Ishikawa (cell line): Measurements from ENCODE around the gene VPS72.

Experiments
- CEBPB ChIP-seq: IDR thresholded peaks from 2 replicates; pipeline ENCODE4 v1.6.1; 2012
- CREB1 ChIP-seq: IDR thresholded peaks from 2 replicates; pipeline ENCODE4 v1.6.1; 2012; ENCODE audit warnings: low read depth
- EGR1 ChIP-seq: IDR thresholded peaks from 2 replicates; pipeline ENCODE4 v1.6.1; 2012
- EP300 ChIP-seq: IDR thresholded peaks from 2 replicates; pipeline ENCODE4 v1.6.1; 2012; ENCODE audit warnings: borderline replicate concordance
- FOXM1 ChIP-seq: IDR thresholded peaks from 2 replicates; pipeline ENCODE4 v1.6.1; 2012; ENCODE audit warnings: low read depth, borderline replicate concordance
- NFIC ChIP-seq: IDR thresholded peaks from 2 replicates; pipeline ENCODE4 v1.6.1; 2012
- RAD21 ChIP-seq: IDR thresholded peaks from 2 replicates; pipeline ENCODE4 v1.6.1; 2012; ENCODE audit warnings: low read depth
- REST ChIP-seq: IDR thresholded peaks from 2 replicates; pipeline ENCODE4 v1.6.1; 2012; ENCODE audit warnings: low read depth, mild to moderate bottlenecking
- TAF1 ChIP-seq: IDR thresholded peaks from 2 replicates; pipeline ENCODE4 v1.6.1; 2012; ENCODE audit warnings: low read depth, mild to moderate bottlenecking
- TCF12 ChIP-seq: IDR thresholded peaks from 2 replicates; pipeline ENCODE4 v1.6.1; 2012; ENCODE audit warnings: low read depth
- TEAD4 ChIP-seq: IDR thresholded peaks from 2 replicates; pipeline ENCODE4 v1.6.1; 2012
- USF1 ChIP-seq: IDR thresholded peaks from 2 replicates; pipeline ENCODE4 v1.6.1; 2012
- YY1 ChIP-seq: IDR thresholded peaks from 2 replicates; pipeline ENCODE4 v1.6.1; 2012; ENCODE audit warnings: low read depth
- ZBTB7A ChIP-seq: IDR thresholded peaks from 2 replicates; pipeline ENCODE4 v1.6.1; 2012; ENCODE audit warnings: low read depth
- TF ChIP-seq, protein P1 (sequence below): IDR thresholded peaks from 2 replicates; pipeline ENCODE4 v1.6.1; 2012

VPS72 gene

DNA sequence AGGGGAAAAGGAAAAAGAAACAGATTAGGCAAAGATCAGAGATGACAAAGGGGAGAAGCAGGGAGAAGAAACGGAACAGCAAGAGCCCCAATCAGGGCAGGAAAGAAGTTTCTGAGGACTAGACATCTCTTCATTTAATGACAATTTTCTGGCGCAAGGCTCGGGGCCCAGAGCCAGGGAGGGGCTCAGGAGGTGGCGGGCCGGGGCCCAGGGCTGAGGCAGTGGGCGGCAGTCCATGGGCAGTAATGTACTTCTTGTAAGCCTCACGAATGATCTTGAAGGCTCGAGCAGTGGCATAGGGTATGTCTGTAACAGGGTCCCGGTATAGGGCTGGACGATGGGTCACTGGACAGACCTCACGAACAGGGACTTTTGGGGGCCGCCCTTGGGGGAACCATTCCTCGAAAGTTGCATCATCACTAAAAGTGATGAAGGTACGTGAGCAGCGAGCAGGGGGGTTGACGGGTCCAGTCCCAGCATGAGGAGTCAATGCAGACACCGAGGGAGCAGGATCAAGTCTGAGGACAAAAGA is 13.4 kb downstream of the VPS72 start:
- no peak for TF ChIP-seq REST
- TF ChIP-seq TCF12 = no peak
- no peak for TF ChIP-seq YY1
- TF ChIP-seq FOXM1 = no peak
- TF ChIP-seq EGR1 = no peak
- no peak for TF ChIP-seq USF1

DNA sequence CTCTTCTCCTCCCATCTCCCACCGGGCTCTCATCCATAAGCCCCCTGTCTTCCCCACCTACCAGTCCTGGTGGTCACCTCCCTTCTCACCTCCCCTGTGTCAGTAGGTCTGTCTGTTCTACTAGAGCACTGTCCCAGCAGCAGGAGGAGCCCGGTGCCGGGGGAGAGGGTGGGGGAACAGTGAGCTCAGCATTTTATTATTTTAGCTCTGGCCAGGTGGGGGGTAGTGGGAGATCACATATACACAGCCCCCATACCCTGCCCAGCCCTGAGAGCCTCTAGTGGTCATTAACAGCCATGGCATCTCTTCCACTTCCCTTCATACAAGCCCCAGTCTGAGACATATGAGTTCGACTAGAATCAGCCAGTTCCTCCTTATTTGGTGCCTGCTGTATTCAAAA is 14.1 kb downstream of the VPS72 start, which contains the start of gene TMOD4:
TMOD4 (minus strand) TSS at position 119 of the 400 bp plus-strand sequence. CDS start 1,106 bp downstream, outside the sequence.
- TF ChIP-seq TAF1 (no peak), CEBPB (no peak), EP300 (no peak), TEAD4 (no peak), NFIC (no peak), ZBTB7A (no peak), USF1 (no peak), FOXM1 (no peak), RAD21 (no peak), CREB1 (no peak), EGR1 (no peak), REST (no peak), YY1 (no peak)
- TF ChIP-seq, protein P1, sequence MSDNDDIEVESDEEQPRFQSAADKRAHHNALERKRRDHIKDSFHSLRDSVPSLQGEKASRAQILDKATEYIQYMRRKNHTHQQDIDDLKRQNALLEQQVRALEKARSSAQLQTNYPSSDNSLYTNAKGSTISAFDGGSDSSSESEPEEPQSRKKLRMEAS = no peak

DNA sequence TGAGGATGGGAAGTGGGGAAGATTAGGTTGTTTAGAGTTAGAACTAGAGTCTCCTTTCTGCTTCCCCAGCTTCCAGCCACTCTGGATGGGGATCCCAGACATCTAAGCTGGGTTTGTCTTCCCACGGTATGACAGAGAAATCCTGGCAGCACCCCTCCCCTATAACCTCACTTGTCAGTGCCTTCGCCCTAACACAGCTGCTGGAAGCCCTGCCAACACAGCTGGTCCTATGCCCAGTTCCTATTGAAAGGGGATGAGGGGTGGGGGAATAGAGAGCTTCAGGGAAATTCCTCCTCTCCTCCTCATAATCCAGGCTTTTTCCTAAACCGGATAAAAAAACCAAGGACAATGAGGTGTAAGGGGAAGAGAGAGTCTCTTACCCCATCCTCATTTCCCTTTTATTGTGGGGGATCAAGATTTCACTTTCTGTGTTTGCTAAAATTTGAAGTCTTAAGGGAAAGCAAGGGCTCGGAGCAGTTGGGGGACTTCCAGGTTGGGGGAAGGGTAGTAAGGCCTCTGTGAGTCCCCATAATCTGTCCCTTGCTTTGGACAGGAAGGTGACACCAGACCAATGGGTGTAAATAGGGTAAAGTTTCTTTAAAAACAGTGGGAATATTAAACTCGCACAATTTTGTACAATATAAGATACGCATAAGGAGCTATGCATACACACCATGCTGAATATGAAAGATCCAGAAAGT is 14.8 kb downstream of the VPS72 start:
- TF ChIP-seq FOXM1 (no peak), YY1 (no peak), REST (no peak), ZBTB7A (no peak), USF1 (no peak), NFIC (no peak), EGR1 (no peak), CREB1 (no peak), TCF12 (no peak), CEBPB (no peak), TEAD4 (no peak), RAD21 (no peak), EP300 (no peak), TAF1 (no peak)
- TF ChIP-seq, protein P1 = no peak

DNA sequence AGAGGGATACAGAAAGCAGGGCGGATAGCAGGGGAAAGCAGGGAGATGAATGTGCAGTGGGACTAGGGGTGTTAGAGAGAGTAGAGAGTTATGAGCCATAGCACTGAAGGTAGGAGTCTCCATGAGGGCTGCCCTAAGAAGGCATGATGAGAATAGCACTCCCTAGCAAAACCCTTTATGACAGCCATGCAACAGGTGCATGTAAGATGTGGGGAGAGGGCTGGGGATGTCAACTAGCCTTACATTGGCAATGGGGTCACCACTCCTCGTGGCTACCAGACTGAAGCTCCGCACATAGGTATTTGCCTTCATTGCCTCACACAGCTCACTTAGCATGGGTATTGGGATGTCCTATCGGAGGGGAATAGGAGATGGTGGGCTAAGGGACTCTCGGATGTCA is 18.8 kb downstream of the VPS72 start:
- TF ChIP-seq TEAD4 = no peak
- TF ChIP-seq TAF1 = no peak
- TF ChIP-seq RAD21 = no peak
- TF ChIP-seq YY1 = no peak
- TF ChIP-seq FOXM1 = no peak
- no peak for TF ChIP-seq EGR1
- no peak for TF ChIP-seq CREB1
- no peak for TF ChIP-seq REST
- no peak for TF ChIP-seq USF1
- no peak for TF ChIP-seq EP300
- TF ChIP-seq CEBPB = no peak
- TF ChIP-seq NFIC = no peak
- TF ChIP-seq, protein P1 = no peak
- TF ChIP-seq TCF12 = no peak
